Muscle of leg (tissue), 11 donors: ENCODE data around the gene PNPLA6. TPM values are rescaled to one million over a fixed set of nuclear protein-coding genes. Genes with fewer than 3 reads are reported as not detected.

ENCODE experiments used
- DNase-seq: peaks from one replicate; pipeline ENCODE4 v3.0.0; 2013
- H3K27ac ChIP-seq: one replicate; pipeline ENCODE4 v1.5.1; 2013; ENCODE audit warnings: mild to moderate bottlenecking, low read length, control low read depth
- H3K27me3 ChIP-seq: one replicate; pipeline ENCODE4 v1.6.1; 2013; ENCODE audit warnings: low read length; ENCODE audit not compliant: control insufficient read depth, insufficient read depth
- H3K36me3 ChIP-seq: one replicate; pipeline ENCODE4 v1.6.1; 2013; ENCODE audit warnings: low read length; ENCODE audit not compliant: control insufficient read depth, insufficient read depth
- H3K4me1 ChIP-seq: one replicate; pipeline ENCODE4 v1.6.1; 2013; ENCODE audit warnings: low read length; ENCODE audit not compliant: control insufficient read depth, insufficient read depth
- H3K4me3 ChIP-seq: one replicate; pipeline ENCODE4 v1.5.1; 2013; ENCODE audit warnings: low read length, control low read depth
- H3K9me3 ChIP-seq: replicated peaks from 2 replicates; pipeline ENCODE4 v1.6.1; 2013; ENCODE audit warnings: low read depth, low read length; ENCODE audit not compliant: control insufficient read depth
- WGBS: methylation state at CpG from one replicate; pipeline ENCODE4 v1.1.5; 2013; ENCODE audit warnings: missing lambda C conversion rate; ENCODE audit not compliant: insufficient coverage; 5-methylcytosine and 5-hydroxymethylcytosine counted together
- polyA plus RNA-seq, 8 donors: library from polyadenylated mRNA; unstranded; fragments of 120-200 nt; gene quantifications; one replicate each; pipeline versions ENCODE4 v1.2.1 to v1.2.3, GENCODE V29; 2013; ENCODE audit warnings: inconsistent platforms in 1 of 8, low replicate concordance in 1 of 8; ENCODE audit not compliant: insufficient read length in 8 of 8, insufficient read depth in 1 of 8
- total RNA-seq: library from RNA; stranded (reverse); fragments of 120-200 nt; gene quantifications from one replicate; pipeline ENCODE4 v1.2.4, GENCODE V29; 2013

Gene PNPLA6
- total and polyA plus RNA-seq, 9 donors: 21.9 to 34.9 (median 28.1) TPM

- no peak for DNase-seq
- Histone ChIP-seq H3K4me1 (no peaks in the 10 kb centered on the region), H3K4me3 (no peak overlapping the region), H3K36me3 (no peaks in the 10 kb centered on the region), H3K27ac (no peak overlapping the region), H3K9me3 (no peaks in the 10 kb centered on the region), H3K27me3 (no peaks in the 10 kb centered on the region)
- WGBS: 86% methylated on average over 15 of the region's 25 CpGs
Measured at GRCh38 chr19:7607874-7608560, 72.5 kb downstream of the PNPLA6 start.

GRCh38 chr19:7610491-7611240 is 75.1 kb downstream of the PNPLA6 start:
- DNase-seq: peak; percentile 0
- no peak overlapping the region for H3K4me3 ChIP-seq
- H3K4me1 ChIP-seq: no peaks in the 10 kb centered on the region
- H3K27ac ChIP-seq: no peak overlapping the region
- no peaks in the 10 kb centered on the region for H3K36me3 ChIP-seq
- H3K9me3 ChIP-seq: no peaks in the 10 kb centered on the region
- WGBS: 79% methylated on average over 18 of the region's 31 CpGs
- H3K27me3 ChIP-seq: no peaks in the 10 kb centered on the region

Other genes starting within 250 kb of the PNPLA6 start
- 17.9 TPM for gene INSR, start 241.3 kb upstream of the PNPLA6 start, total RNA-seq
- 10 to 100 TPM in 7 of 8 donors, 1 to 10 TPM in 1; 7.9 to 16.9 (median 13.3) TPM for gene INSR, start 241.3 kb upstream of the PNPLA6 start, polyA plus RNA-seq
- 14.4 TPM for gene ARHGEF18, start 186.8 kb upstream of the PNPLA6 start, total RNA-seq
- 10 to 100 TPM; 11.5 to 18.0 (median 15.9) TPM for gene ARHGEF18, start 186.8 kb upstream of the PNPLA6 start, polyA plus RNA-seq
- 2.5 TPM for gene PEX11G, start 46.7 kb upstream of the PNPLA6 start, total RNA-seq
- 1 to 10 TPM; 2.0 to 3.9 (median 2.6) TPM for gene PEX11G, start 46.7 kb upstream of the PNPLA6 start, polyA plus RNA-seq
- gene ZNF358, start 19.6 kb upstream of the PNPLA6 start, total RNA-seq: 25.2 TPM
- 10 to 100 TPM; 41.2 to 69.7 (median 49.1) TPM for gene ZNF358, start 19.6 kb upstream of the PNPLA6 start, polyA plus RNA-seq
- gene MCOLN1, start 13.1 kb upstream of the PNPLA6 start, total RNA-seq: 3.9 TPM
- 10 to 100 TPM; 11.2 to 16.7 (median 14.3) TPM for gene MCOLN1, start 13.1 kb upstream of the PNPLA6 start, polyA plus RNA-seq
- 0.04 TPM for gene CAMSAP3, start 60.1 kb downstream of the PNPLA6 start, total RNA-seq
- 1 to 10 TPM in 2 of 8 donors, under 1 TPM in 6; 0.07 to 4.0 (median 0.56) TPM for gene CAMSAP3, start 60.1 kb downstream of the PNPLA6 start, polyA plus RNA-seq
- 23.1 TPM for gene XAB2, start 93.8 kb downstream of the PNPLA6 start, total RNA-seq
- gene XAB2, start 93.8 kb downstream of the PNPLA6 start, polyA plus RNA-seq: 10 to 100 TPM; 23.0 to 34.6 (median 28.0) TPM
- gene PET100, start 94.1 kb downstream of the PNPLA6 start, total RNA-seq: 88.4 TPM
- gene PET100, start 94.1 kb downstream of the PNPLA6 start, polyA plus RNA-seq: 10 to 100 TPM; 63.6 to 80.0 (median 78.4) TPM
- not detected for gene PCP2, start 98.0 kb downstream of the PNPLA6 start, total RNA-seq
- under 1 TPM in 1 of 8 donors, not detected in 7; 0.32 TPM for gene PCP2, start 98.0 kb downstream of the PNPLA6 start, polyA plus RNA-seq
- gene STXBP2, start 101.4 kb downstream of the PNPLA6 start, total RNA-seq: 1.6 TPM
- 10 to 100 TPM in 1 of 8 donors, 1 to 10 TPM in 7; 3.2 to 12.4 (median 6.0) TPM for gene STXBP2, start 101.4 kb downstream of the PNPLA6 start, polyA plus RNA-seq
- gene RETN, start 133.3 kb downstream of the PNPLA6 start, total RNA-seq: 2.0 TPM
- 1 to 10 TPM; 2.4 to 4.5 (median 2.7) TPM for gene RETN, start 133.3 kb downstream of the PNPLA6 start, polyA plus RNA-seq
- not detected for gene MCEMP1, start 141.4 kb downstream of the PNPLA6 start, total RNA-seq
- gene MCEMP1, start 141.4 kb downstream of the PNPLA6 start, polyA plus RNA-seq: under 1 TPM; 0.11 to 0.49 (median 0.26) TPM
- 88.8 TPM for gene TRAPPC5, start 145.1 kb downstream of the PNPLA6 start, total RNA-seq
- 10 to 100 TPM; 29.4 to 48.8 (median 41.1) TPM for gene TRAPPC5, start 145.1 kb downstream of the PNPLA6 start, polyA plus RNA-seq
- gene FCER2, start 166.4 kb downstream of the PNPLA6 start, total RNA-seq: 0.44 TPM
- 1 to 10 TPM in 1 of 8 donors, under 1 TPM in 7; 0.16 to 1.0 (median 0.34) TPM for gene FCER2, start 166.4 kb downstream of the PNPLA6 start, polyA plus RNA-seq
- 0.13 TPM for gene CLEC4G, start 196.4 kb downstream of the PNPLA6 start, total RNA-seq
- gene CLEC4G, start 196.4 kb downstream of the PNPLA6 start, polyA plus RNA-seq: under 1 TPM in 4 of 8 donors, not detected in 4; 0.08 to 0.16 (median 0.12) TPM
- gene CD209, start 211.8 kb downstream of the PNPLA6 start, total RNA-seq: 3.8 TPM
- gene CD209, start 211.8 kb downstream of the PNPLA6 start, polyA plus RNA-seq: 1 to 10 TPM; 2.0 to 5.2 (median 2.9) TPM
- gene CLEC4M, start 227.5 kb downstream of the PNPLA6 start, total RNA-seq: not detected
- under 1 TPM in 1 of 8 donors, not detected in 7; 0.12 TPM for gene CLEC4M, start 227.5 kb downstream of the PNPLA6 start, polyA plus RNA-seq